Pancreas (tissue), 10 donors: ENCODE results near the gene LYPD5. TPM values are rescaled to one million over a fixed set of nuclear protein-coding genes. Genes with fewer than 3 reads are reported as not detected.

ENCODE experiments used
- ATAC-seq, 4 donors: fragments of 200-7000 bp; cut with Tn5 transposase; one replicate each; pipeline versions ENCODE4 v1.8.0 to v1.9.1; 2020; ENCODE audit warnings: mild to moderate bottlenecking in 4 of 4, moderate library complexity in 4 of 4
- DNase-seq, 6 donors: peaks; one replicate each; pipeline ENCODE4 v3.0.0-alpha.2; 2020
- FAIRE-seq: peaks from 2 replicates; lab custom pipeline; 2012; peaks lifted over from hg19 to GRCh38; lab: Jason Lieb, UNC
- H3K27ac ChIP-seq, 4 donors: fragments of 200-600 bp; sonication (generic); 1 replicate in 3 of 4; 2 replicates in 1 of 4; pipeline versions ENCODE4 v1.5.0 to v1.8.0; 2020
- H3K27me3 ChIP-seq, 4 donors: fragments of 200-600 bp; one replicate each; pipeline ENCODE4 v1.8.0; 2021
- H3K36me3 ChIP-seq, 3 donors: fragments of 200-600 bp; sonication (generic) in 1 of 3; one replicate each; pipeline versions ENCODE4 v1.5.0 to v1.8.0; 2020 to 2021
- H3K4me1 ChIP-seq, 3 donors: fragments of 200-600 bp; one replicate each; pipeline ENCODE4 v1.8.0; 2021
- H3K4me3 ChIP-seq, 4 donors: fragments of 200-600 bp; sonication (generic) in 2 of 4; one replicate each; pipeline versions ENCODE4 v1.5.0 to v1.8.0; 2020 to 2021
- H3K9me3 ChIP-seq, 4 donors: fragments of 200-600 bp; one replicate each; pipeline ENCODE4 v1.8.0; 2021
- WGBS, 2 donors: extraction: QIAGEN DNeasy Blood & Tissue Kit; methylation state at CpG; one replicate each; pipeline ENCODE4 v1.1.7; 2013; 5-methylcytosine and 5-hydroxymethylcytosine counted together
- intact Hi-C, 3 donors: fragments of 100-400 bp; cut with DNase I; formaldehyde crosslinking; loops; one replicate each; pipeline versions ENCODE4 v1.11.1 to v1.14.2; 2022
- polyA plus RNA-seq, 2 donors: library from polyadenylated mRNA; stranded (reverse); fragments of 200-250 nt; gene quantifications; one replicate each; pipeline ENCODE4 v1.2.3, GENCODE V29; 2013
- total RNA-seq, 6 donors: library from RNA; stranded (reverse); fragmentation: NEBNext Ultra II Directional in 4 of 6; extraction: Animal tissue kit (Norgen Biotek cat#: 25700) in 4 of 6; gene quantifications; one replicate each; pipeline versions ENCODE4 v1.2.1 to v1.2.4, GENCODE V29; 2021 to 2023
- TF ChIP-seq, protein P1 (sequence below), 4 donors: fragments of 200-600 bp; sonication (generic) in 3 of 4; IDR thresholded peaks; one replicate each; pipeline versions ENCODE4 v1.5.0 to v1.8.0; 2021; ENCODE audit warnings: antibody characterized with exemption in 4 of 4
- donor health status: healthy with polysubstance abuse.
- donor health status: DM: no; HTN: no; CAD: no; lungs with moderate emphysema.
- donor health status: DM: no; HTN: no; CAD: no.
- donor health status: control.
- donor health status: control.
- donor health status: Bipolar disorder and iron deficiency.
- donor health status: DM: yes; HTN: yes; CAD: no.
- donor health status: DM: no; HTN: no; CAD: no.
- donor health status: DM: no; HTN: no; CAD: no.
- donor health status: DM: yes; HTN: yes; CAD: no.

The LYPD5 gene
- total and polyA plus RNA-seq, 8 donors = 0.09 to 1.2 (median 0.34) TPM

DNA sequence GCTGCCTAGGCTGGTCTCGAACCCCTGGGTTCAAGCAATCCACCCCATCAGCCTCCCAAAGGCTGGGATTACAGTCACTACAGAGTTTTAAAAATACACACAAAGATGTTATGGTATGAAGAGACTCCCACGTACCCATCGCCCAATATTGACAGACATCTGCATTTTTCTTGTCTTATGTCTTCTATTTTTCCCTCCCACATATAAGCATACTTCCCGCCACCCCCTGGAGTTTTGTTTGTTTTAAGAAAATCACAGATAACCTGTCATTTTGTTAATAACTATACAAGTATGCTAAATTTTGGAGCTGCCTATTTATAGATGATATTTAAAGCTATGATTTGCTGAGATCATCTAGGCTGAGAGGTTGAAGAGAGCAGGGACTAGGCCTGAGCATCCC lies 41.3 kb downstream of the LYPD5 start:
- H3K9me3 ChIP-seq = no peaks in the 10 kb centered on the region
- peaks cover 0 to 1% (median 0%) of the 10 kb centered on the region in 3 donors for H3K4me1 ChIP-seq
- no peaks in the 10 kb centered on the region for H3K36me3 ChIP-seq
- TF ChIP-seq, protein P1, sequence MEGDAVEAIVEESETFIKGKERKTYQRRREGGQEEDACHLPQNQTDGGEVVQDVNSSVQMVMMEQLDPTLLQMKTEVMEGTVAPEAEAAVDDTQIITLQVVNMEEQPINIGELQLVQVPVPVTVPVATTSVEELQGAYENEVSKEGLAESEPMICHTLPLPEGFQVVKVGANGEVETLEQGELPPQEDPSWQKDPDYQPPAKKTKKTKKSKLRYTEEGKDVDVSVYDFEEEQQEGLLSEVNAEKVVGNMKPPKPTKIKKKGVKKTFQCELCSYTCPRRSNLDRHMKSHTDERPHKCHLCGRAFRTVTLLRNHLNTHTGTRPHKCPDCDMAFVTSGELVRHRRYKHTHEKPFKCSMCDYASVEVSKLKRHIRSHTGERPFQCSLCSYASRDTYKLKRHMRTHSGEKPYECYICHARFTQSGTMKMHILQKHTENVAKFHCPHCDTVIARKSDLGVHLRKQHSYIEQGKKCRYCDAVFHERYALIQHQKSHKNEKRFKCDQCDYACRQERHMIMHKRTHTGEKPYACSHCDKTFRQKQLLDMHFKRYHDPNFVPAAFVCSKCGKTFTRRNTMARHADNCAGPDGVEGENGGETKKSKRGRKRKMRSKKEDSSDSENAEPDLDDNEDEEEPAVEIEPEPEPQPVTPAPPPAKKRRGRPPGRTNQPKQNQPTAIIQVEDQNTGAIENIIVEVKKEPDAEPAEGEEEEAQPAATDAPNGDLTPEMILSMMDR (IDR thresholded peaks at IDR 0.05) = no peak
- no peaks in the 10 kb centered on the region for H3K27me3 ChIP-seq
- WGBS, 2 donors = 72 to 84% methylated on average over 4 of the region's 4 CpGs
- no peak overlapping the region for H3K27ac ChIP-seq
- intact Hi-C loops = no loop called here
- FAIRE-seq (no peak), DNase-seq (no peak), ATAC-seq (no peak)
- no peak overlapping the region for H3K4me3 ChIP-seq

DNA sequence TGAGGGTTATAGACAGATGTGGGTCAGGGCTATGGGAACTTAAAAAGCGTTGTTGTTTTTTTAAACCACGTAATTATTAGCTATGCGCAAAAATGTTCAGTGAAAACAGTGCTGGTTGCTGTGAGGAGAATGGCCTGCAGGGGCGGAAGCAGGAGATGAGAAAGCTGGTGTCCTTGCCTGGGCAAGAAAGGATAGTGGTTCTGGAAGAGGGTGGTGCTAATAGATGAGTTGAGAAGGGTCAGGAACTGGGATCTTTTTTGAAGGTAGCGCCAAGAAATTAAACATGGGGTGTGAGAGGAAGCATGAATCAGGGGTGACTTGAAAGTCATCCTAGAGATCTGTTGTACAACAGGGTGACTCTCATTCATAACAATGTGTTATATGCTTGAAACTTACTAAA lies 42.7 kb downstream of the LYPD5 start:
- Histone ChIP-seq H3K27me3 (no peaks in the 10 kb centered on the region), H3K36me3 (no peaks in the 10 kb centered on the region), H3K9me3 (no peaks in the 10 kb centered on the region), H3K27ac (no peak overlapping the region), H3K4me3 (no peak overlapping the region), H3K4me1 (peaks cover 0 to 5% (median 0%) of the 10 kb centered on the region in 3 donors)
- intact Hi-C loops = no loop called here
- 68 to 78% methylated on average over 5 of the region's 5 CpGs for WGBS, 2 donors
- DNase-seq (no peak), FAIRE-seq (no peak), ATAC-seq (no peak)
- TF ChIP-seq, protein P1 (IDR thresholded peaks at IDR 0.05) = no peak

DNA sequence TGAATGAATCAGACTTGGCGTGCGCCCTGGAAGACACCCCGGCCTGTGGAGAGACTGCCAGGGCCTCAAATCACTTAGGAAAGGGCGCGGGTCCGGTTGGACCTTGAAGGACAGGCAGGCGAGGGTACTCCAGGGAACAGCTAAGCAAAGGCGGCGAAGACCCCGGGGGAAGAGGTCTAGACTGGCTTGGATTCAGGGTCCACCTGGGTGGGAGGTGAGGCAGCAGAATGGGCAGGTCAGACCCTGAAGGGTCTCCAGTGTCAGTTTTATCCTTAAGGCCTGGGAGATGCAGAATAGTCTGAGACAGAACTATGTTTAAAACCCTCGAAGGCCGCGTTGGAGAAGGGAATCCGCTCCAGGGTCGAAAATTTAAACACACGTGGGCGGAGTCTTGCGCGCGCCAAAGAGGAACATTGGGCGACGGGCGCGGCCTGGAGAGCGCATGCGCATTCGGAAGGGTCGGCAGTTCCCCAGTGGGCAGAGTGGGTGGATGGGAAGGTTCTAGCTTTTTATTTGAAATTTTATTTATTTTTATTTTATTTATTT lies 46.9 kb downstream of the LYPD5 start:
- H3K4me1 ChIP-seq = peaks cover 0 to 23% (median 7%) of the 10 kb centered on the region in 3 donors
- H3K27ac ChIP-seq = peak overlapping the region; percentile 96 to 99 (median 98)
- FAIRE-seq (peak; percentile 37), DNase-seq (peak; percentile 75 to 91 (median 81)), ATAC-seq (peak; percentile 68 to 81 (median 70))
- peak overlapping the region; percentile 55 to 84 (median 70) for H3K4me3 ChIP-seq
- no peaks in the 10 kb centered on the region for H3K9me3 ChIP-seq
- TF ChIP-seq, protein P1 (IDR thresholded peaks at IDR 0.05) = no peak
- intact Hi-C loops = no loop called here
- 2% methylated on average over 28 of the region's 28 CpGs for whole genome bisulfite sequencing, 2 donors
- H3K27me3 ChIP-seq = no peaks in the 10 kb centered on the region
- H3K36me3 ChIP-seq = peaks cover 0 to 3% (median 0%) of the 10 kb centered on the region in 3 donors

DNA sequence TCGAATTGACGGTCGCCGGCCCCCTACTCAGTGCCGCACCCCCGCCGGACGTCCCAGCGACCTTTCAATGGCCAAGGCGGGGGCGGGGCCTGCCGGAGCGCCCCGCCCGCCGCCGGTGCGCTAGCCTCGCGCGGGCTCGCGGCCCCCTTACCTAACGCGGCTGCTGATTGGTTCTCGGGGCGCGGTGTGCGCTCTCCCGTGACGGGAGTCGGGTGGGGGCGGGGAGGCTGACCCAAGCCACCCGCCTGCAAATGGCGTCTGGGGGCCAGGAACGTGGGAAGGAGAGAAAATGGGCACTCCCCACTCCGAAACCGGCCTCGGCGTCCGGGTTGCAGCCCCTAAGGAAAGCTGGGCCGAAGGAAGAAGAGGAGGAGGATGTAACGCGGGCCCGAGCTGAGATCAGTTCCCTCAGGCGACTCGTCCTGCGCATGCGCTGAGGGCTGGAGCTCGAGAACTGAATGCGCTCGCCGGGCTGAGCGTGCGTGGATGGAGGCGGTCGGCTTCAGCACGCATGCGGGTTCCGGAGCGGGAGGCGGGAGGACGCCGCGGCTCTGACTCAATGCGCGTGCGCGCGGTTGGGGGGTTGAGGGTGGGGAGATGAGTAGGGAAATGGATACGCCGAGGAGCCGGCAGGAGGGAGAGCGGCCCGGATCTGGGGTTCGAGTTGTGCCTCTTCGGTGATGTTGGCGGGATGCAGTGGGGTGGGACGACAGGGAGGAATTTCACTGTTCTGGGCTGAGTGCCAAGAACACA lies 47.6 kb downstream of the LYPD5 start, which contains the start of gene SMG9:
TSS of gene SMG9 (minus strand) at position 460 of the 753 bp plus-strand sequence. CDS start 4,221 bp downstream, outside the sequence.
- peak within 1 kb of the TSS; percentile 96 to 99 (median 98) for H3K27ac ChIP-seq
- no peak for FAIRE-seq
- no peaks in the 10 kb centered on the region for H3K9me3 ChIP-seq
- peaks cover 0 to 10% (median 0%) of the 10 kb centered on the region in 3 donors for H3K36me3 ChIP-seq
- intact Hi-C loops = no loop called here
- TF ChIP-seq, protein P1 (IDR thresholded peaks at IDR 0.05) = no peak
- DNase-seq = peak; percentile 96 to 100 (median 98)
- peak within 1 kb of the TSS; percentile 55 to 84 (median 70) for H3K4me3 ChIP-seq
- peak; percentile 92 to 97 (median 94) for ATAC-seq
- 0 to 1% methylated on average over 79 of the region's 79 CpGs for WGBS, 2 donors
- peaks cover 0 to 23% (median 7%) of the 10 kb centered on the region in 3 donors for H3K4me1 ChIP-seq
- H3K27me3 ChIP-seq = no peaks in the 10 kb centered on the region

DNA sequence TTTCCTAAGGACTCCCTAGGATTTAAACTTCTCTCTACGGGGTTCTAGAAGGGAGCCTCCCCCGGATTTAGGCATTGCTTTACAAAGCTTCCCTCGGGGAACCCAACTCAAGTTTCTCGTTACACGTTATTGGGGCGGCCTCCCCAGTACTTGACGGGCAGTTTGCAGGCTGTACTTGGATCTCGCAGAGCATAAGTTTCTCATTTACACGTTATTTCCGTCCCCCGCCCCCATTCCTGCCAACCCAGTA lies 48.1 kb downstream of the LYPD5 start:
- Histone ChIP-seq H3K4me1 (peaks cover 0 to 23% (median 7%) of the 10 kb centered on the region in 3 donors), H3K9me3 (no peaks in the 10 kb centered on the region), H3K36me3 (peaks cover 0 to 12% (median 0%) of the 10 kb centered on the region in 3 donors), H3K4me3 (peak overlapping the region; percentile 55 to 84 (median 70)), H3K27ac (peak overlapping the region; percentile 96 to 99 (median 98)), H3K27me3 (no peaks in the 10 kb centered on the region)
- no peak for DNase-seq
- 0 to 1% methylated on average over 11 of the region's 11 CpGs for WGBS, 2 donors
- no peak for FAIRE-seq
- ATAC-seq = no peak
- intact Hi-C loops = no loop called here
- TF ChIP-seq, protein P1 (IDR thresholded peaks at IDR 0.05) = no peak
